ENCODE results near the gene P2RX1. TPM values are rescaled to one million over a fixed set of nuclear protein-coding genes. Genes with fewer than 3 reads are reported as not detected.

Gene P2RX1
- total and polyA plus RNA-seq, 2 experiments from 2014 or later = 0.31 to 2.2 TPM

DNA sequence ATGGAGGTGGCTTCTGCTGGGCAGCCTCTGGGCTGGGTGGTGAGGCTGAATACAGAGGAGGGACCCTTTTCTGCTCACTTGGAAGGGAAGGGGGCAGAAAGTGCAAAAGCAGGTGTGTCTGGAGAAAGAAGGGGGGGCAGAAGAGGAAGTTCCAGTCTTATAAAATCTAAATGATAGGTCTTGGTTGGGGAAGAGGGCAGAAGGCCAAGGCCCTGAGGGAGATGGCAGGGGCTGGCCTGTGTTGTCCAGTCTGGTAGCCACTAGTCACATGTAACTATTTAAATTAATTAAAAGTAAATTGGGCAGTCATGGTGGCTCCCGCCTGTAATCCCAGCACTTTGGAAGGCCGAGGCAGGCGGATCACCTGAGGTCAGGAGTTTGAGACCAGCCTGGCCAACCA is 20.9 kb downstream of the P2RX1 start (continued):
- TF ChIP-seq ZNF462 (CRISPR knock-in tag; IDR thresholded peaks at IDR 0.05) (no peak), EZH2phosphoT487 (IDR thresholded peaks at IDR 0.05; ENCODE audit: unreplicated experiment) (no peak), EZH2 (IDR thresholded peaks at IDR 0.05; ENCODE audit: low read depth, unreplicated experiment) (no peak), POLR2AphosphoS5 (IDR thresholded peaks at IDR 0.05; ENCODE audit: low read depth) (no peak), ZNF331 (CRISPR knock-in tag; IDR thresholded peaks at IDR 0.05; ENCODE audit: low read depth) (no peak), NANOG (IDR thresholded peaks at IDR 0.05; ENCODE audit: borderline replicate concordance) (no peak), ZNF114 (CRISPR knock-in tag; IDR thresholded peaks at IDR 0.05) (no peak)
- TF ChIP-seq, protein P1, sequence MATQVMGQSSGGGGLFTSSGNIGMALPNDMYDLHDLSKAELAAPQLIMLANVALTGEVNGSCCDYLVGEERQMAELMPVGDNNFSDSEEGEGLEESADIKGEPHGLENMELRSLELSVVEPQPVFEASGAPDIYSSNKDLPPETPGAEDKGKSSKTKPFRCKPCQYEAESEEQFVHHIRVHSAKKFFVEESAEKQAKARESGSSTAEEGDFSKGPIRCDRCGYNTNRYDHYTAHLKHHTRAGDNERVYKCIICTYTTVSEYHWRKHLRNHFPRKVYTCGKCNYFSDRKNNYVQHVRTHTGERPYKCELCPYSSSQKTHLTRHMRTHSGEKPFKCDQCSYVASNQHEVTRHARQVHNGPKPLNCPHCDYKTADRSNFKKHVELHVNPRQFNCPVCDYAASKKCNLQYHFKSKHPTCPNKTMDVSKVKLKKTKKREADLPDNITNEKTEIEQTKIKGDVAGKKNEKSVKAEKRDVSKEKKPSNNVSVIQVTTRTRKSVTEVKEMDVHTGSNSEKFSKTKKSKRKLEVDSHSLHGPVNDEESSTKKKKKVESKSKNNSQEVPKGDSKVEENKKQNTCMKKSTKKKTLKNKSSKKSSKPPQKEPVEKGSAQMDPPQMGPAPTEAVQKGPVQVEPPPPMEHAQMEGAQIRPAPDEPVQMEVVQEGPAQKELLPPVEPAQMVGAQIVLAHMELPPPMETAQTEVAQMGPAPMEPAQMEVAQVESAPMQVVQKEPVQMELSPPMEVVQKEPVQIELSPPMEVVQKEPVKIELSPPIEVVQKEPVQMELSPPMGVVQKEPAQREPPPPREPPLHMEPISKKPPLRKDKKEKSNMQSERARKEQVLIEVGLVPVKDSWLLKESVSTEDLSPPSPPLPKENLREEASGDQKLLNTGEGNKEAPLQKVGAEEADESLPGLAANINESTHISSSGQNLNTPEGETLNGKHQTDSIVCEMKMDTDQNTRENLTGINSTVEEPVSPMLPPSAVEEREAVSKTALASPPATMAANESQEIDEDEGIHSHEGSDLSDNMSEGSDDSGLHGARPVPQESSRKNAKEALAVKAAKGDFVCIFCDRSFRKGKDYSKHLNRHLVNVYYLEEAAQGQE (IDR thresholded peaks at IDR 0.05; ENCODE audit: unreplicated experiment) = no peak
